Measurements from ENCODE around the gene EGLN2.
A peak's percentile ranks its signal among the peaks of the same experiment; 100 is the strongest.
"Not testable (repeated sequence)": the region's sequence is repeated elsewhere in the genome, so short reads cannot be mapped to it uniquely, and the experiment has no call there.

Gene EGLN2

GRCh38 chr19:40798683-40799557 lies at the start of gene EGLN2:
Gene EGLN2 (plus strand): TSS chr19:40799191. CDS start chr19:40800573, 1,382 bp downstream.
- DNase-seq = peak; percentile 100

- peak; percentile 100 for DNase-seq
Observed at GRCh38 chr19:40750058-40750873, 48.7 kb upstream of the EGLN2 start, which contains the start of gene ACTMAP. Gene ACTMAP (minus strand): TSS chr19:40750477. CDS start chr19:40749803, 674 bp downstream.

GRCh38 chr19:40750874-40751537 lies 48.0 kb upstream of the EGLN2 start, which contains the start of gene SNRPA:
Gene SNRPA (plus strand): TSS chr19:40751203. CDS start chr19:40751409, 206 bp downstream.
- DNase-seq = peak; percentile 99

DNA sequence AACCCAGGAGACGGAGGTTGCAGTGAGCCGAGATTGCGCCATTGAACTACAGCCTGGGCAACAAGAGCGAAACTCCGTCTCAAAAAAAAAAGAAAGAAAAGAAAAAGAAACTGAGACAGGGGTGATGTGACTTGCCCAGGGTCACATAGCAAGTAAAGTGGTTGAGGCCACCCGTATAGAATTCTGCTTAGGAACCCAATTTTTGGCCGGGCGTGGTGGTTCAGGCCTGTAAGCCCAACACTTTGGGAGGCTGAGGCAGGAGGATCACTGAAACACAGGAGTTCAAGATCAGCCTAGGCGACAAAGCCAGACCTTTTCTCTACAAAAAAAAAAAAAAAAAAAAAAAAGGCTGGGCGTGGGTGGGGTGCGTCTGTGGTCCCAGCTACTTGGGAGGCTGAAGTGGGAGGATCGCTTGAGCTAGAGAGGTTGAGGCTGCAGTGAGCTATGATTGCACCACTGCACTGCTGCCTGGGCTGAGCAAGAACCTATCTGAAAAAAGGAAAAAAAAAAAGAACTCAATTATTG lies 46.7 kb upstream of the EGLN2 start:
- peak; percentile 33 for DNase-seq

DNA sequence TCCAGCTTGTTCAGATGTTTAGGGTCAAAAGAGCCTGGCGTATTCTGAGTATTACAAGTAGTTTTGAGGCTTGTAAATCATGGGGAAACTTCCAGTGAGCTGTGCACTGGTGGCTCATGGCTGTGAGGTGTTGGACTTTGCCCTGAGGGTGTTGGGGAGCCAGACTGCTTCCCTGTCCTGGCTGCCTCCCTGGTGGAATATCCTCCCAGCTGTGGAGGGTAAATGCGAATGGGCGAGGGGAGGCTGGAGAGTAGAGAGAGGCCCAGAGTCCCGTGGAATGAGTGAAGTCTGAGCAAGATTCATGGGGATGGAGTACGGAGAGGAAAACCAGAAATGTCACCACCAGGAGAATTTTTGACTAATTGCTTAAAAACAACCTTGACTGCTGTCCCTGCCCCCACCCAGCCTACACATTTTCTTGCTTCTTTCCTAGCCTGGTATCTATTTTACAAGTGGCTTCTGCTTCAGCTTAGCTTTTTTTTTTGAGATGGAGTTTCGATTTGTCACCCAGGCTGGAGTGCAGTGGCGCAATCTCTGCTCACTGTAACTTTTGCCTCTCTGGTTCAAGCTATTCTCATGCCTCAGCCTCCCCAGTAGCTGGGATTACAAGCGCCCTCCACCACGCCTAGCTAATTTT lies 44.3 kb upstream of the EGLN2 start:
- DNase-seq = no peak

DNA sequence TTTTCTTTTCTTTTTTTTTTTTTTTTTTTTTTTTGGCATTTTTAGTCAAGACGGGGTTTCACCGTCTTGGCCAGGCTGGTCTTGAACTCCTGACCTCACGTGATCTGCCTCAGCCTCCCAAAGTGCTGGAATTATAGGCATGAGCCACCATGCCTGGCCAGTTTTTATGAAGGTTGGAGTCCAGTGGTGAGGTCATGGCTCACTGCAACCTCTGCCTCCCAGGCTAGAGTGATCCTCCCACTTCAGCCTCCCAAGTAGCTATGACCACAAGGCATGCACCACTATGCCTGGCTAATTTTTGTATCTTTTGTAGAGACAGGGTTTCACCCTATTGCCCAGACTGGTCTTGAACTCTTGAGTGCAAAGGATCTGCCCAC lies 43.8 kb upstream of the EGLN2 start:
- no peak for DNase-seq

- no peak for DNase-seq
Observed at GRCh38 chr19:40755791-40756190, 43.2 kb upstream of the EGLN2 start.

- no peak for DNase-seq
Observed at GRCh38 chr19:40756502-40757110, 42.4 kb upstream of the EGLN2 start.

GRCh38 chr19:40758491-40758890 lies 40.5 kb upstream of the EGLN2 start:
- no peak for DNase-seq

DNA sequence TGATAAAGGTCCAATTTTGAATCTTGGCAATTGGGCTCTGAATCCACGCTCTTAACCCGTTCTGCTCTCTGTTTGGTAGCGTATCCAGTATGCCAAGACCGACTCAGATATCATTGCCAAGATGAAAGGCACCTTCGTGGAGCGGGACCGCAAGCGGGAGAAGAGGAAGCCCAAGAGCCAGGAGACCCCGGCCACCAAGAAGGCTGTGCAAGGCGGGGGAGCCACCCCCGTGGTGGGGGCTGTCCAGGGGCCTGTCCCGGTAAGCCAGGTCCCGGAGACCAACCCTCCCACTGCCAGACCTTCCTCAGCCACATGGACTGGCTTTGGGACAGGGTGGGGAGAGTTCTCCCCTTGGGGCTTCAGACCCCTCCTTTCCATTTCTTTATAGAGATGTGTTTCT lies 39.6 kb upstream of the EGLN2 start:
- DNase-seq = no peak

- DNase-seq = no peak
Observed at GRCh38 chr19:40762754-40763470, 36.1 kb upstream of the EGLN2 start.

- no peak for DNase-seq
Observed at GRCh38 chr19:40763526-40763925, 35.5 kb upstream of the EGLN2 start.

- DNase-seq = no peak
Observed at GRCh38 chr19:40763963-40764362, 35.0 kb upstream of the EGLN2 start.

GRCh38 chr19:40766385-40766784 lies 32.6 kb upstream of the EGLN2 start:
- DNase-seq = not testable (repeated sequence)

GRCh38 chr19:40768869-40769268 lies 30.1 kb upstream of the EGLN2 start:
- DNase-seq = no peak

DNA sequence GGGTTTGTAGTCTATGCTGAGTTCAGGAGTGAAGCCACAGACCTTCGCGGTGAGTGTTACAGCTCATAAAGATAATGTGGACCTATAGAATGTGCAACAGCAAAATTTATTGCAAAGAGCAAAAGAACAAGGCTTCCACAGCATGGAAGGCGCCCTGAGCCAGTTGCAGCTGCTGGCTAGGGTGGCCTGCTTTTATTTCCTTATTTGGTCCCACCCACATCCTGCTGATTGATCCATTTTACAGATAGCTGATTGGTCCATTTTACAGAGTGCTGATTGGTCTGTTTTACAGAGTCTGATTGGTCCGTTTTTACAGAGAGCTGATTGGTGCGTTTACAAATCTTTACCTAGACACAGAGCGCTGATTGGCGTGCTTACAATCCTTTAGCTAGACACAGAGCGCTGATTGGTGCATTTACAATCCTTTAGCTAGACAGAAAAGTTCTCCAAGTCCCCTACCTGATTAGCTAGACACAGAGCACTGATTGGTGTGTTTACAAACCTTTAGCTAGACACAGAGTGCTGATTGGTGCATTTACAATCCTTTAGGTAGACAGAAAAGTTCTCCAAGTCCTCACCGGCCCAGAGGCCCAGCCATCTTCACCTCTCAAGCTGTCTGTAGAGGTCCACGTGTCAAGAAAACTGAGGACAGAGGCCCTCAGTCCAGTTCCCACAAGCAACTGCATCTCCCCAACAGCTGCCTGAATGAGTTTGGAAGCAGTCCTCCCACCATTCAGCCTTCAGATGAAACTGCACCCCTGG lies 27.7 kb upstream of the EGLN2 start:
- peak; percentile 45 for DNase-seq

GRCh38 chr19:40774916-40775631 lies 23.9 kb upstream of the EGLN2 start, which contains the start of gene MIA:
Gene MIA (plus strand): TSS chr19:40775521. CDS start chr19:40775543, 22 bp downstream.
- DNase-seq = no peak

DNA sequence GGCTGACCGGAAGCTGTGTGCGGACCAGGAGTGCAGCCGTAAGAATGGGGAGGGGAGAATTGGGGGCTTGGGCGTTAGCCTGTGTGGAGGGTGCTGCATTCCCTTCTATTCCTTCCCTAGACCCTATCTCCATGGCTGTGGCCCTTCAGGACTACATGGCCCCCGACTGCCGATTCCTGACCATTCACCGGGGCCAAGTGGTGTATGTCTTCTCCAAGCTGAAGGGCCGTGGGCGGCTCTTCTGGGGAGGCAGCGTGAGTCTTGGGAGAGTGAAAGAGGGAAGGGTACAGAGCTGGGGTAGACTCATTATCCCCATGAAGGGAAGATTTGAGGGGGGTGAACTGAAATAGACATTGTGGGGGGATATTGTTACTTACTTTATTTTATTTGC lies 23.4 kb upstream of the EGLN2 start:
- DNase-seq = no peak

DNA sequence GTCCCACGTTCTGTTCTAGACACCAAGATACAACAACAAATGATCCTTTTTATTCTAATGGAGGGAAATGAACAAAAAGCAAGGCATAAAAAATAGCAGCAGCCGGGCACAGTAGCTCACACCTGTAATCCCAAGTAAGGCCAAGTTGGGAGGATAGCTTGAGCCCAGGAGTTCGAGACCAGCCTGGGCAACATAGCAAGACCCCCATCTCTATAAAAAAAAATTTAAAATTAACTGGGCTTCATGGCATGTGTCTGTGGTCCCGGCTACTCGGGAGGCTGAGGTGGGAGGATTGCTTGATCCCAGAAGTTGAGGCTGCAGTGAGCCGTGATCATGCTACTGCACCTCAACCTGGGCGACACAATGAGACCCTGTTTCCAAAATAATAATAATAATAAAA lies 22.6 kb upstream of the EGLN2 start:
- DNase-seq = no peak
